D721Med (cell line): ENCODE measurements around the gene NOTCH4.
"Not testable (repeated sequence)": the region's sequence is repeated elsewhere in the genome, so short reads cannot be mapped to it uniquely, and the experiment has no call there.

Experiments used
- DNase-seq: peaks from one replicate; pipeline ENCODE4 v3.0.0; 2011; ENCODE audit warnings: low spot score; ENCODE audit not compliant: insufficient read length
- FAIRE-seq: peaks from 2 replicates; lab custom pipeline; 2011; peaks lifted over from hg19 to GRCh38; lab: Jason Lieb, UNC
- TF ChIP-seq, protein P1 (sequence below): IDR thresholded peaks from 2 replicates; pipeline ENCODE4 v1.5.1; 2012; ENCODE audit warnings: mild to moderate bottlenecking, control low read depth; ENCODE audit not compliant: insufficient read depth; ENCODE audit errors: missing control alignments

Gene NOTCH4

DNA sequence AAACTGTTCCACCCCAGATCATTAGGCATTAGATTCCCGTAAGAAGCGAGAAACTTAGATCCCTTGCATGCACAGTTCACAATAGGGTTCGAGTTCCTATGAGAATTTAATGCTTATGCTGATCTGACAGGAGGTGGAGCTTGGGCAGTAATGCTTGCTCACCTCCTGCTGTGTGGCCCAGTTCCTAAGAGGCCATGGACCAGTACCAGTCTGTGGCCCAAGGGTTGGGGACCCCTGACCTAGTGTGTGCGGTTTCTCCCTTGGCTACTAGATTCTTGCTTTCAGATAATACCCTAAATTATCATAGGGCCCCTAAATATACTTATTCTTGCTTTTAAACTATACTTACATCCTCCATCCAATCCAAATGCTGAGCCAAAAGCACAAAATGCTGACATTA lies 29.5 kb downstream of the NOTCH4 start:
- DNase-seq (no peak), FAIRE-seq (no peak)
- TF ChIP-seq, protein P1, sequence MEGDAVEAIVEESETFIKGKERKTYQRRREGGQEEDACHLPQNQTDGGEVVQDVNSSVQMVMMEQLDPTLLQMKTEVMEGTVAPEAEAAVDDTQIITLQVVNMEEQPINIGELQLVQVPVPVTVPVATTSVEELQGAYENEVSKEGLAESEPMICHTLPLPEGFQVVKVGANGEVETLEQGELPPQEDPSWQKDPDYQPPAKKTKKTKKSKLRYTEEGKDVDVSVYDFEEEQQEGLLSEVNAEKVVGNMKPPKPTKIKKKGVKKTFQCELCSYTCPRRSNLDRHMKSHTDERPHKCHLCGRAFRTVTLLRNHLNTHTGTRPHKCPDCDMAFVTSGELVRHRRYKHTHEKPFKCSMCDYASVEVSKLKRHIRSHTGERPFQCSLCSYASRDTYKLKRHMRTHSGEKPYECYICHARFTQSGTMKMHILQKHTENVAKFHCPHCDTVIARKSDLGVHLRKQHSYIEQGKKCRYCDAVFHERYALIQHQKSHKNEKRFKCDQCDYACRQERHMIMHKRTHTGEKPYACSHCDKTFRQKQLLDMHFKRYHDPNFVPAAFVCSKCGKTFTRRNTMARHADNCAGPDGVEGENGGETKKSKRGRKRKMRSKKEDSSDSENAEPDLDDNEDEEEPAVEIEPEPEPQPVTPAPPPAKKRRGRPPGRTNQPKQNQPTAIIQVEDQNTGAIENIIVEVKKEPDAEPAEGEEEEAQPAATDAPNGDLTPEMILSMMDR, result no peak

DNA sequence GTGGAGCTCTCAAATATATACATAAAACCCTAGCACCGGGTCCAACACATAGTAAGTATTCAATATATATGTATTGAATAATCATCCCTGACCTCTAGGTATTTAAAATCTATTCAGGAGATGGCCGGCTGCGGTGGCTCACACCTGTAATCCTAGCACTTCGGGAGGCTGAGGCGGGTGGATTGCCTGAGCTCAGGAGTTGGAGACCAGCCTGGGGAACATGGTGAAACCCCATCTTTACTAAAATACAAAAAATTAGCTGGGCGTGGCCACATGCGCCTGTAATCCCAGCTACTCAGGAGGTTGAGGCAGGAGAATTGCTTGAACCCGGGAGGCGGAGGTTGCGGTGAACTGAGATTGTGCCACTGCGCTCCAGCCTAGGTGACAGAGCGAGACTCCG lies 30.8 kb downstream of the NOTCH4 start:
- not testable (repeated sequence) for DNase-seq, FAIRE-seq

DNA sequence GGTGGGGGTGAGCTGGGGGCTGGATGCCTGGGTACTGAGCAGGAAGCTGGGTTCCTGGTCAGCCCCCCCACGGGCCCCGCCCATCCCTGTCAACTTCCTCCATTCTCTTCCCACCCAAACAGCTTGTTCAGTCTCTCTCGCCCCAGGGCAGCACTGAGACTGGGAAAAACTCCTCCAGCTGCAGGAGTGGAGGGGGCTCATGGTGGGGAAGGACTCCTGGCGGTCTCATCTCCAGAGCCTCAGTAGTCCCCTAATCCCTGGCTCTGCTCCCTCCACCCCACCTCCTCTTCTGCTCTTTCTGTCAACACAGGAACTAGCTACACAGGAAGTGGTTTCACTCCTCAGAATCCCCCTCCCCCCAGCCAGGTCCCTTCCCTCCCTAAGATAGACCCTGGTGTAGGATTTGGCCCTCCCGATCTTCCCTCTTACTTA lies 31.2 kb downstream of the NOTCH4 start, which contains the start of gene GPSM3:
TSS of gene GPSM3 (minus strand) at position 36 of the 432 bp plus-strand sequence. CDS start 130 bp downstream, outside the sequence.
- TF ChIP-seq, protein P1, result no peak
- FAIRE-seq, result no peak

DNA sequence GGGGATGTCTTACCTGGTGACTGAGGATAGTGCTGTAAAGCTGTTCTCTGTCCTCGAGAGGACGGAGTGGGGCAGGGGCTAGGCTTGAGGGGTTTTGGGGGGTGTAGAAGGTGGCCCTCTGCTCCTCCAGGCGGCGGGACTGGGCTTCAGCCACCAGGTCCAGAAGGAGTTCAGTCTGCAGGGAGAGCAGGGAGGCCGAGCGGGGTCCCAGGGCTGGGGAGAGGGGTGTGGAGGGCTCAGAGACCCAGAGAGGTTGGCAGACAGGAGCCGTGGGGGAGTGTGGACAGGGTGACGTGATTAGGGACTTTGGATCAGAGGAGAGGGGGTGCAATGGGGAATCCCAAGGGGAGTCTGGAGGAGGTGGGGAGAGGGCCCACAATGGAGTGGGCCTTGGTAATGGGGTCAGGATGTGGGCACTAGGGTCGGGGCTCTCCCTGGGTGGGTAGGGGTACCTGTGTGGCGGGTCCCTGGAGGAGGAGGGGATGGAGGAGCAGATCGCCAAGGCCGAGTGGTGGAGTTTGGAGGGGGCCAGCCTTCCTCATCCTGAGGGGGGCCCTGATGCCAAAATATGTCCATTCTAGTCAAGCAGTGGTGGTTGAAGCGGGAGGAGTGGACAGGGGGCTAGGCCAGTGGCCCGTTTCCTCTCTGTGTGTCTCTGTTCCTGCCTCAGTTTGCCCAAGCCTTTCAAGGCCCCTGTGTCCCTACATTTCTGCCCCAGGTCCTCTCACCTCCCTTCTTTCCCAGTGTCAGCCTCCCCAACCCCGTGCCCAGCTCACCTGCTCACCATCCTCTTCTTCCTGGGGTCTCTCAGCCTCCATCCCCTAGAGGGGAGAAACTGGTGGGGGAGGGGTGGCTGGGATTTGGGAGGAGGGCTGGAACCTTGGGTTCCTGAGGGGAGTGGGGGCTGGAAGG lies 31.9 kb downstream of the NOTCH4 start:
- TF ChIP-seq, protein P1, result no peak
- DNase-seq, result no peak
- FAIRE-seq, result no peak

More for the DNA sequence above, 31.2 kb downstream of the NOTCH4 start, which contains the start of gene GPSM3:
- DNase-seq, result no peak

DNA sequence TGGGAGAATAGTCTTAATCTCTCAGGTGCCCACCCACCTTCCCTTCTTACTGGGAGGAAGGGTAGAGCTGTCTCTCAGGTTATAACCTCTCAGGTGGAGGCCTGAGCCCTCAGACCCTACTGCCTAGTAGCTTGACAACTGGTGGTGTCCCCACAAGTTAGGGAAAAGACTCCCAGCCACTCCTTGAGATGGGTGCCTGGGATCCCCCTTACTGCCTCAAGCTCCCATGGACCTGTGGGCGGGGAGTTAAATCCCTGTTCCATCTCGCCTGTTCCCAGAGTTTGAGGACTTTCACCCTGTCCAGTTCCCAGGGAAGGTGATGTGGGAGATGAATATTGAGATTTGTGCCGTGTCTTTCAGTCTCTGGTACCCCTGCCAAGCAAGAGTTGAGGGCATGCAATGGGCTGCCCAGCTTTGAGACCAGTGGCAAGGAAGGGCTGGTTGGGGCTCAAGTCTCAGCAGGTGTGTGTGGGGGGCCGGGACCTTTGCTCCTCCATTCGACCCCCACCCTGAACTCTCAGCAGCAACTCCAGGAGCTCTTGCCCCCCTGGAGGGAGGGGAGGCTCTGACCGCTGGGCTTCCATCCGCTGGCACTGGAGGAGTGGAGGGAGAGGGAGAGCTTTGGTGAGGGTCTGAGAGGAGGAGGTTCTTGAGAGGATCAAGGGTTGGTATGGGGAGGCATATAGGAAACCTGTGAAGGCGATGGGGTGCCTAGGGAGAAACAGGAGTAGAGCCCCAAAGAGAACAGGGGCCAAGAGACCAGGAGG lies 32.8 kb downstream of the NOTCH4 start:
- no peak for DNase-seq
- no peak for FAIRE-seq
- TF ChIP-seq, protein P1, result no peak

DNA sequence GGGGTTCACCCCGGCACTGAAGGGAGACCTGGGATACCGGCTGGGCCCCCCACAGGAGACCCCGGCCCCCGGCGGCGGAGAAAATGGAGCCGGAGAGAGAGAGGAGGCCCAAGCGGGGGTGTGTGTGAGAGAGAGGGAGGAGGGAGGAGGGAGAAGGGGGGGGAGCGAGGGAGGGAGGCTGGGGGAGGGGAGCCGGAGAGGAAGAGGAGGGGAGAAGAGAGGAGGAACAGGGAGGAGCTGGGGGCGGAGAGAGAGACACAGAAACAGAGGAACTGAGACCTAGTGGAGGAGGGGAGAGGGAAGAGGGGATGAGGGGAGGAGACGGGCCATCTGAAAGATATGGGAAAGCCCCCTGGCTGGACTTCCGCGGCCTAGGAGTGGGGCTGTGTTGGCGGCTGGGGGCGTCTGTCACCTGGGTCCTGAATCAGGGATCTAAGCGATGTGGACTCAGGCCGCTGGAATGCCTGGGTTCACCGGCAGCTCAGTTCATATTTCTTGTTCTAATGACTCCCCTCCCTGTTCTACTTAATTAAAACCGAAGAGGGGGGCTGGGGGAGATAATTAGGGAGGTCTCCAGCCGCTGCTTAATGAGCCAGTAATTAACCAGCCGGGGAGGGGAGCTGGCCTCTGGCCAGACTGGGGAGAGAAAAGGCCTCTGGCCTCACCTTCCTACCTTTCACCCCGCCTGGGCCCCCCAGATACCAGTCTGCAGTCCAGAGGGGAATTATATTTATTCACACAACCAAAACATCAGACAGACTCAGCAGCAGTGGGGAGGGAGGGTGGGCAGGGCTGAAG lies 33.6 kb downstream of the NOTCH4 start, which contains the start of gene PBX2:
TSS of gene PBX2 (minus strand) at position 149 of the 798 bp plus-strand sequence. CDS start 287 bp downstream, outside the sequence.
- TF ChIP-seq, protein P1, result no peak
- no peak for FAIRE-seq
- peak; percentile 78 for DNase-seq

DNA sequence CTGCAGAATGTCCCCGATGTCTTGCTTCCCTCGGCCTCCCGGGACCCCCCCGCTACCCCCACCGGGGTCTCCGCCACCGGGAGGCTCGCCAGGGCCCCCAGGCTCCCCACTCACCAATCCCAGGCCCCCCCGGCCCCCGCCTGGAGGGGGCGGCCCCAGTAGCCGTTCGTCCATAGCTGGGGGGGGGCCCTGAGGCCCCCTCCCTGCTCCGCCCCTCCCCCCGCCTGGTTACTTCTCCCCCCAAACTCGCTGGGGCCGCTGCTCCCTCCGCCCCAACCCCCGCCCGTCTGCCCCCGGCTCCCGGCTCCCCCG lies 34.2 kb downstream of the NOTCH4 start:
- no peak for DNase-seq
- FAIRE-seq, result no peak
- TF ChIP-seq, protein P1, result no peak
